GM18909 (cell line): Measurements from ENCODE around the gene AVEN.
"Not testable (repeated sequence)": the region's sequence is repeated elsewhere in the genome, so short reads cannot be mapped to it uniquely, and the experiment has no call there.

Experiments
- ATAC-seq: cut with Tn5 transposase; IDR thresholded peaks from one replicate; pipeline ENCODE4 v1.9.1; 2021; ENCODE audit warnings: mild to moderate bottlenecking; ENCODE audit not compliant: unreplicated experiment, poor library complexity

The AVEN gene

DNA sequence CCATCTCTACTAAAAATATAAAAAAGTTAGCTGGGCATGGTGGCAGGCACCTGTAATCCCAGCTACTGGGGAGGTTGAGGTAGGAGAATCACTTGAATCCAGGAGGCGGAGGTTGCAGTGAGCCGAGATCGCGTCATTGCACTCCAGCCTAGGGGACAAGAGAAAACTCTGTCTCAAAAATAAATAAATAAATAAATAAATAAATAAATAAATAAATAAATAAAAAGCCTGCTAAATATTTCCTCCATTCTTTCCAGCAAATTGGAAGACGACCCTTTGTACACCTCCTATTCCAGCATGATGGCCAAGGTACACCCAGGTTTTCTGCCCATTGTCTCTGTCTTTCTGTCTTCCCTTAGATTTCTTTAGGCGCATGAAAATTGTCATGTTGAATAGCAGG, 219.5 kb downstream of the AVEN start:
- not testable (repeated sequence) for ATAC-seq
